A673 (cell line): Measurements from ENCODE around the gene ACADSB. TPM values are rescaled to one million over a fixed set of nuclear protein-coding genes. Genes with fewer than 3 reads are reported as not detected.
A peak's percentile ranks its signal among the peaks of the same experiment; 100 is the strongest.

Experiments
- BruUV-seq: library from RNA; stranded (reverse); fragments of 400-500 nt; replicated peaks from 2 replicates; lab custom pipeline; 2021; lab: Mats Ljungman, UMichigan
- CTCF ChIA-PET: fragments of 300-600 bp; sonication (Branson Sonifier 250); formaldehyde crosslinking; loops from one replicate; lab custom pipeline; 2022; ENCODE audit warnings: antibody characterized with exemption; lab: Charles Lee
- POLR2A ChIA-PET: fragments of 300-600 bp; sonication (Branson Sonifier 250); formaldehyde crosslinking; loops from one replicate; lab custom pipeline; 2022; ENCODE audit warnings: antibody characterized with exemption; ENCODE audit not compliant: low non-redundant PET; lab: Charles Lee
- DNase-seq: peaks from one replicate; pipeline ENCODE4 v3.0.0-alpha.2; 2015; ENCODE audit warnings: low spot score
- H3K27ac ChIP-seq: fragments of 200-600 bp; sonication (generic); 2 replicates; pipeline ENCODE4 v1.5.1; 2016; ENCODE audit warnings: mixed run types, low read depth, mild to moderate bottlenecking, mixed read lengths, antibody characterized with exemption, low read length; ENCODE audit not compliant: poor library complexity, severe bottlenecking
- H3K27me3 ChIP-seq: fragments of 200-600 bp; sonication (generic); replicated peaks from 2 replicates; pipeline ENCODE4 v1.6.1; 2017; ENCODE audit warnings: mixed run types, low read depth, mild to moderate bottlenecking, mixed read lengths, antibody characterized with exemption, low read length; ENCODE audit not compliant: insufficient read depth, poor library complexity
- H3K36me3 ChIP-seq: fragments of 200-600 bp; sonication (generic); 2 replicates; pipeline ENCODE4 v1.6.1; 2016; ENCODE audit warnings: mixed run types, mild to moderate bottlenecking, mixed read lengths, antibody characterized with exemption, low read length; ENCODE audit not compliant: insufficient read depth, poor library complexity, severe bottlenecking
- H3K4me1 ChIP-seq: fragments of 200-600 bp; sonication (generic); 2 replicates; pipeline ENCODE4 v1.6.1; 2017; ENCODE audit warnings: mixed run types, mild to moderate bottlenecking, mixed read lengths, antibody characterized with exemption, low read length; ENCODE audit not compliant: insufficient read depth, poor library complexity, severe bottlenecking
- H3K4me3 ChIP-seq: fragments of 200-600 bp; sonication (generic); 2 replicates; pipeline ENCODE4 v1.5.1; 2016; ENCODE audit warnings: low read depth, mixed run types, mild to moderate bottlenecking, mixed read lengths, low read length; ENCODE audit not compliant: poor library complexity, severe bottlenecking
- H3K9me3 ChIP-seq: fragments of 200-600 bp; sonication (generic); 2 replicates; pipeline ENCODE4 v1.6.1; 2016; ENCODE audit warnings: mixed run types, low read depth, mild to moderate bottlenecking, mixed read lengths, antibody characterized with exemption, low read length; ENCODE audit not compliant: poor library complexity, severe bottlenecking
- EZH2 ChIP-seq: fragments of 200-600 bp; sonication (generic); IDR thresholded peaks from 2 replicates; pipeline ENCODE4 v1.6.1; 2017; ENCODE audit warnings: borderline replicate concordance, low read depth, mild to moderate bottlenecking, mixed read lengths, antibody characterized with exemption, low read length; ENCODE audit not compliant: poor library complexity, severe bottlenecking
- intact Hi-C: fragments of 100-400 bp; cut with micrococcal nuclease; formaldehyde crosslinking; loops from one replicate; pipeline ENCODE4 v1.10.0; 2022; ENCODE audit not compliant: unreplicated experiment
- total RNA-seq: library from RNA; stranded (reverse); gene quantifications from 2 replicates; pipeline ENCODE4 v1.2.3, GENCODE V29; 2021
- TF ChIP-seq, protein P1 (sequence below): fragments of 300-800, 200-600 bp; sonication (generic); conservative IDR thresholded peaks from 2 replicates; pipeline ENCODE4 v1.5.1; 2017; ENCODE audit warnings: low read depth, mild to moderate bottlenecking, antibody characterized with exemption, low read length, moderate library complexity, mixed read lengths

ACADSB gene
- total RNA-seq, 1 experiment from 2014 or later, result 20.4 TPM

DNA sequence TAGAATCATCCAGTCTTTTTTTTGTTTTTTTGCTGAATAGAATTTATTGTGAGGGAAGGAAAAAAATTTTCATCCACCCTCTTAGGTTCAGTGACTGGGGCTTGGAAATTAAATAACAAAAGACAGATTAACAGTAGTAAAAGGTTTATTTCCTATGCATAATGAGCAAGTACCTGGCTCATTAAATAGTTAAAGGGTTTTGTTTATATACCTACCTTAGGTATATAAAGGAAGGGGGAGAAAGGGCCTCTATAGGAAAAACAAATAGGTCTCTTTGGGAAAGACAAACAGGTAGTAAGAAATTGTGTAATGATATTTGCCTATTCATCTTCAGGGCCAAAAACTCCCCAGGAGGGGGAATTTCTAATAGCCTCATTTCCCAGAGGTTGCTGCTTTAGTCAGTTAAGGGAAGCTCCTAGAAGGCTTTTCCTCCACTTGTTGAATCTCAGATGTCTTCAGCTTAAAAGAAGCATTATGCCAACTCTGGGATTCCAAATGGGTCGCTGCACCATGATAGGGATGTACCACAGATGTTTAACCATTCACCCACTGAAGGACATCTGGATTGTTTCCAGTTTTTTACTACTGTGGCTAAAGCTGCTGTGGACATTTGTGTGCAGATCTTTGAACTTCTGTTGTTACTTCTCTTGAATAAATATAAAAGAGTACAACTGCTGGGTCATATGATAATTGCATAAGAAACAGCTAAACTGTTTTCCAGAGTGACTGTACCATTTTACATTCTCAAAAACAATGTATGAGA, 11.3 kb downstream of the ACADSB start:
- TF ChIP-seq EZH2, result no peak
- TF ChIP-seq, protein P1, sequence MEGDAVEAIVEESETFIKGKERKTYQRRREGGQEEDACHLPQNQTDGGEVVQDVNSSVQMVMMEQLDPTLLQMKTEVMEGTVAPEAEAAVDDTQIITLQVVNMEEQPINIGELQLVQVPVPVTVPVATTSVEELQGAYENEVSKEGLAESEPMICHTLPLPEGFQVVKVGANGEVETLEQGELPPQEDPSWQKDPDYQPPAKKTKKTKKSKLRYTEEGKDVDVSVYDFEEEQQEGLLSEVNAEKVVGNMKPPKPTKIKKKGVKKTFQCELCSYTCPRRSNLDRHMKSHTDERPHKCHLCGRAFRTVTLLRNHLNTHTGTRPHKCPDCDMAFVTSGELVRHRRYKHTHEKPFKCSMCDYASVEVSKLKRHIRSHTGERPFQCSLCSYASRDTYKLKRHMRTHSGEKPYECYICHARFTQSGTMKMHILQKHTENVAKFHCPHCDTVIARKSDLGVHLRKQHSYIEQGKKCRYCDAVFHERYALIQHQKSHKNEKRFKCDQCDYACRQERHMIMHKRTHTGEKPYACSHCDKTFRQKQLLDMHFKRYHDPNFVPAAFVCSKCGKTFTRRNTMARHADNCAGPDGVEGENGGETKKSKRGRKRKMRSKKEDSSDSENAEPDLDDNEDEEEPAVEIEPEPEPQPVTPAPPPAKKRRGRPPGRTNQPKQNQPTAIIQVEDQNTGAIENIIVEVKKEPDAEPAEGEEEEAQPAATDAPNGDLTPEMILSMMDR, result no peak
- BruUV-seq, result no TSS peak
- intact Hi-C loops, result no loop called here
- DNase-seq, result no peak
- no peaks in the 10 kb centered on the region for H3K36me3 ChIP-seq
- no peaks in the 10 kb centered on the region for H3K9me3 ChIP-seq
- H3K27me3 ChIP-seq, result no peaks in the 10 kb centered on the region
- POLR2A ChIA-PET, result no interaction called here
- H3K27ac ChIP-seq, result no peak overlapping the region
- CTCF ChIA-PET, result no interaction called here
- H3K4me1 ChIP-seq, result peaks cover 10% of the 10 kb centered on the region
- no peak overlapping the region for H3K4me3 ChIP-seq

DNA sequence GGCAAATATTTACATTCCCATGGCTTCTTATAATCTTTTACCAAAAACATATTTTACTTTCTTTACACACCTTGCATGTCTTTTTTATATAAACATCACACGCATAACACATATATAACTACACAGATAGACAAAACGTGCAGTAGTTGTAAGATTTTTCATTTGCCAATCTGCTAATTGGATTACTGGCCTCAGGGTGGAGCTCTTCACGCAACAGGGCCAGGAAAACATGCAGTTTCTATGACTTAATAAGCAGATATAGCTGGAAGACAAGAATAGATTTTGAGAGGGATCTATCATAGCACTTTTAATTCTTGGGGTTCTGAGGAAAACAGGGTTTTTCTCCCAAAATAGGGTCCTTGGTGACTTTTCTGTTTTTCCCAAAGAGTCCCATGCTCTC, 12.7 kb downstream of the ACADSB start:
- peak; percentile 55 for DNase-seq
- BruUV-seq, result no TSS peak
- CTCF ChIA-PET, result interaction anchor here (0.6 kb wide), 1 partner anchor 712 kb away, joined by 4 read pairs; no protein-coding TSS in a partner anchor
- Histone ChIP-seq H3K9me3 (no peaks in the 10 kb centered on the region), H3K27ac (no peak overlapping the region), H3K4me1 (peaks cover 10% of the 10 kb centered on the region), H3K4me3 (no peak overlapping the region), H3K36me3 (no peaks in the 10 kb centered on the region), H3K27me3 (no peaks in the 10 kb centered on the region)
- TF ChIP-seq EZH2, result no peak
- TF ChIP-seq, protein P1, result peak; percentile 56
- POLR2A ChIA-PET, result interaction anchor here (0.6 kb wide), 1 partner anchor 10 kb away, joined by 3 read pairs; no protein-coding TSS in a partner anchor
- intact Hi-C loops, result no loop called here

DNA sequence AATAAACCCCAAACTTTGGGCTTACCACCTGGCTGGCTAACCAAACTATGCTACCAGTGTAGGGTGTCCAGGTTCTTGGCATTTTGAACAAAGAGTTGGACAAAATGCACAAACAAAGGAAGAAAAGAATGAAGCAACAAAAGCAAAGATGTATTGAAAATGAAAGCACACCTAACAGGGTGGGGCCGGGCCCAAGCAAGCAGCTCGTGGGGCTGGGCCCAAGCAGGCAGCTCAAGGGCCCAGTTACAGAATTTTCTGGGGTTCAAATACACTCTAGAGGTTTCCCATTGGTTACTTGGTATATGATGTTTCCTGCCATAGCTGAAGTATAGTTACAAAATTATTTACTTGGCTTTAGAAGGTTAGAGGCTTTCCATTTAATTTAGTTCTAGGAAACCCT, 15.7 kb downstream of the ACADSB start:
- H3K27ac ChIP-seq, result no peak overlapping the region
- intact Hi-C loops, result no loop called here
- no TSS peak for BruUV-seq
- no peak overlapping the region for H3K4me3 ChIP-seq
- no peaks in the 10 kb centered on the region for H3K36me3 ChIP-seq
- CTCF ChIA-PET, result no interaction called here
- POLR2A ChIA-PET, result no interaction called here
- TF ChIP-seq, protein P1, result no peak
- TF ChIP-seq EZH2, result no peak
- H3K27me3 ChIP-seq, result no peaks in the 10 kb centered on the region
- peaks cover 10% of the 10 kb centered on the region for H3K4me1 ChIP-seq
- no peak for DNase-seq
- H3K9me3 ChIP-seq, result no peaks in the 10 kb centered on the region
